NCI-H446 treated with DMSO at 0.1 percent for 48 hours (cell line): ENCODE results near the gene DYNC2I2.

Source experiments
- DNase-seq: peaks from one replicate; lab custom pipeline; 2025; lab: John Stamatoyannopoulos, UW

Gene DYNC2I2

GRCh38 chr9:128635266-128636023 lies 21.2 kb downstream of the DYNC2I2 start:
- no peak for DNase-seq

DNA sequence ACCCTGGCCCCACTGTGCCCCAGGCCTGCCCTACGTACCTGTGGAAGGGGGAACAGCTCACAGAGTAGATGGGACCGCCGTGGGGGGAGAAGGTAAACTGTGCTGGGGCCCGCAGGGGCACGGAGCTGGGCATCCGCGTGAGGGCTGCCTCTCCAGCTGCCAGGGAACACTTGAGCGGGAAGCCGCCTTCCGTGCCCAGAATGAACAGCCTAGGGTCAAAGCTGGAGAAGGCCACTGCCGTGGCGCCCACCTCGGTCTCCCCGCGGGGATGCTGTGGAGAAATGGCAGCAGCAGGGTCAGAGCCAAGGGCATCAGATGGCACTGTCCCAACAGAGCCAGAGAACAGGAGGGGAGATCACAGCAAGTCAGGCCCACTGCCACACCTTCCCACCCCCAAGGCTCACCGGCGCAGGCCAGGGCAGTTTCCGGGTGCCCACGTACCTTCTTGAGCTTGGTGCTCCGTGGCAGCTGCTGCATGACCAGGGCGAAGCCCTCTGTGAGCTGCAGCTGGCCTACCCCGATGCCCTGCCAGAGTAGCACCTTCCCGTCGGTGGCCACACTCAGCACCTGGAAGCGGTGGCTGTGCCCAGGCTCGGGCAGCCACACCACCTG lies 21.9 kb downstream of the DYNC2I2 start:
- no peak for DNase-seq

GRCh38 chr9:128634111-128634510 lies 22.5 kb downstream of the DYNC2I2 start:
- no peak for DNase-seq

GRCh38 chr9:128633601-128634000 lies 23.0 kb downstream of the DYNC2I2 start:
- DNase-seq: no peak

- DNase-seq: no peak
Observed at GRCh38 chr9:128633057-128633456, 23.6 kb downstream of the DYNC2I2 start.

DNA sequence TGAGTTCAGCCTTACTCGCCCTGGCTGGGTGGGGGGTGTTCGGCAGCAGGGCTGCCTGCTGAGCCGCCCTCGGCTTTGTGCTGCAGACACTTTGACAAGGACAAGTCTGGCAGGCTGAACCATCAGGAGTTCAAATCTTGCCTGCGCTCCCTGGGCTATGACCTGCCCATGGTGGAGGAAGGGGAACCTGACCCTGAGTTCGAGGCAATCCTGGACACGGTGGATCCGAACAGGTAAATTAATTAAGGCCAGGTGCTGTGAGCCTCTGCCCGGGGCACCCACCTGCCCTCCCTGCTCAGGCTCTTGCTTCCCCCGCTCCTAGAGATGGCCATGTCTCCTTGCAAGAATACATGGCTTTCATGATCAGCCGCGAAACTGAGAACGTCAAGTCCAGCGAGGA lies 24.2 kb downstream of the DYNC2I2 start:
- no peak for DNase-seq

GRCh38 chr9:128632066-128632465 lies 24.6 kb downstream of the DYNC2I2 start:
- DNase-seq: no peak

DNA sequence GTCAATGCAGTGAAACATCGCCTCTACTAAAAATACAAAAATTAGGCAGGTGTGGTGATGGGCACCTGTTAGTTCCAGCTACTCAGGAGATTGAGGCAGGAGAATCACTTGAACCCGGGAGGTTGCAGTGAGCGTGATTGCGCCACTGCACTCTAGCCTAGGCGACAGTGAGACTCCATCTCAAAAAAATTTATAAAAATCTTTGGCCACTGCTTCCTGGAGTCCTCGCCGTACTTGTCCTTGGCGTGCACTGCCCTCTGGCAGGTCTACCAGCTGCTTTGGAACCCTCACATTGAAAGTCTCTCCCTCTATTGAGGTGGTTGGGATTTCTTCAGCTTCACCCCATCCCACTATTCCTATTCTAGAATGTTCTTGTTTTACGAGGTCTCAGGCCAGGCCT lies 25.0 kb downstream of the DYNC2I2 start:
- DNase-seq: no peak

DNA sequence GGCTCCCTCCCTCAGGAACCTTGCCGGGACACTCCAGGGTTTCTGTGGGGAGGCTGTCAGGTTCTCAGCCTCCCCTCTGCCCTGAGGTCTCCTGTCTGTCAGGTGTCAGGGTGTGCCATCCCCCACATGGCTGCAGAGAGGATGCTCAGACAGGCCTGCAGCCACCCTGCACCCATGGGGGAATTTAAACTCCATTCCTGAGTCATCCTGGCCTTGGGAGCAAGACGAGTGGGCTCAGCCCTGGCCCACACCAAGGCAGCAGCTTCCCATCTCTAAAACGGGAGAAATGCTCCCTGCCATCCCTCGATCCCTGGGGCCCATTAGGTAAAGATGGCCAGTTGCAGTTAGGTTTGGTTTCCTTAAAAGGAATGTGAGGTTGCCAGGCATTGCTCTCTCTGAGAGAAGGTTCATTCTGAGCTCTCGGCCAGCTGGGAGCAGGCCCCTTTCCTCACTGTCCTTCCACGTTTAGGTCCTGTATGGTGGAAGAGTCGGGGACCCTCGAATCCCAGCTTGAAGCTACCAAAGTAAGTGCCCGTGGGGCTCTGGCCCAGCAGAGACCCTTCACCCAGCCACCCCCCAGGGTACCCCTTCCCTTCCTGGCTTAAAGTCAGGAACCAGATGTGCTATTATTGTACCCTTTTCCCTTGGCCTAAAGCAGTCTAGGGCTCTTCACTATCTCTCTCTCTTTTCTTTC lies 26.6 kb downstream of the DYNC2I2 start:
- no peak for DNase-seq

DNA sequence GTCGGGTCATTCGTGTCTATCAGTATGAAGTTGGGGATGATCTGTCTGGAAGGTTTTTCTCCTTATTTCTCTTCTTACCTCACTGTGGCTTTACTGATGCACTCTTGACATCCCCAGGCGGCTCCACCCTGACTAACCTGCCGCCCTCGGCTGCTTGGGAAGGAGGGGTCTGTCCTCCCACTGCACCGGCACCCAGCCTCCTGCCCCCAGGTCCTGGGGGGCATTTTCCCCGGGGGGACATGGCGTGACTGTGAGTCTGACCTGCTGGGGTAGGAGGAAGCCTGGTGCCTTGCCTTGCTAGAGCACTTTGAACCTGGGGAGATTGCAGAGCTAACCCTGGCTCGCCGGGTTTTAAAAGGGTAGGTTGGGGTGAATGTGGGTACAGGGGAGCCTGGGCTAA lies 27.5 kb downstream of the DYNC2I2 start:
- no peak for DNase-seq

DNA sequence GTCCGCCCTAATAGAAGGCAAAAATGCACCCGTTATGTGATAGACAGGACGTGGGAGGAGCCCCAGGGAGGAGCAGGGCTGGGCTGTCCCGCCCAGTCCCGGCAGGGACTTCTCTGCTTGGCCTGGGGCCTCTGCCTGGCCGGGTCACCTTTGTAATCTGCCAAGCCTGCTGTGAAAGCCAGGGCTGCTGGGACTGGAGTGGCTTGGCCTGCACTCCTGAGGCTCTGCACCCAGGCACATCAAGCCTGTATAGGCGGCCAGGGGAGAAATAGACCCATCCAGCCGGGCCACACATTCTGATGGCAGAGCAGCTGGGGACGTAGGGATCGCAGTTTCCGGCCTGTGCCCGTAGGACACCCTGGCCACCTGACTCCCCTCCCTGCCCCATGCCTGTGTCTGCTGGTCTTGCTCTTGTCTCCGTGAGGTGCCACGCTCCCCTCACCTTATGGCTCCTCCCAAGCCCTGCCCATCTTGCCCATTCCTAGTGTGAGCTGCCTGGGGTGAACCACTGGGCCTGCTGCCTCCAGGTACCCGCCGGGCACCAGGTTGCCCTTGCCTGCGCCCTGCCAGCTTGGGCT lies 28.1 kb downstream of the DYNC2I2 start:
- no peak for DNase-seq

DNA sequence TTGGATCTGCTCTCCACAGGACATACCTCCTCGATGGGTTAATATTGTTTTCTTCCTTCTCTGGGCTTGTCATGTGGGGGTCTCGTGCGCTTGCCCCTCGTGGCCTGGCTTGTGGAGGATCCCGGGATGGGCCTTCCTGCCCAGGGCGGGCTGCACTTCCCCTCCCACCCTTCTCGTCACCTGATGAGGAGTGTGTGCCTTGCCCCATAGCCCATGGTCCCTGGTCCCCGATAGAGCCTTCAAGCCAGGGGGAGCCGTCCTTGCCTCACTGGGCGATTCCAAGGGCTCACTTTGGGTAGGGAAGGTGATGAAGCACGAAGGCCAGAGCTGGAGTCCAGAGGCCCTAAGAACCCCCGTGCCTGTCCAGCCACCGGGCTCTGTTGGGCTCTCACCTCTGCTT lies 28.7 kb downstream of the DYNC2I2 start:
- DNase-seq: no peak

DNA sequence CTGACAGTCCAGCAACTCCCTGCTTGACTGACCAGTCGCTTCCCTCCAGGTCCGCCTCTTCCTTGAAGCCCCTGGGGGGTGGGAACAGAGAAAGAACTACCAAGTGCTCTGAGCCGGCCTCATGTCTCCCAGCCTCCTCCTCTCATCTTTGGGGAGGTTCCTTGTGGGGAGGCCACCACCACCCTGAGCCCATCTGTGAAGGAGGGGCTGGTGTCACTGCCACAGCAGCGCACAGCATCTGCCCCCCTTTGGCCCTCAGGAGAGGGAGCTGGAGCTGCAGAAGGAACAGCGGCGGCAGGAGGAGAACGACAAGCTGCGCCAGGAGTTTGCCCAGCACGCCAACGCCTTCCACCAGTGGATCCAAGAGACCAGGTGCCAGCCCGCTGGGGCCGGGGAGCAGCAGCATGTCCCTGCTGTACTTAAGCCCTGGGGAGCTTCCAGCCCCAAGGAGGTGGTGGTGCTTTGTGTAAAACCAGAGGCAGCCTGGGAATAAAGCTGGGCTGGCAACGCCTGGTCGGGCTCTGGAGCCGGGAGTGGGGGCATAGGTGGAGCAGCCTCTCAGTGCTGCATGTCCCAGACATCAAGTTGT lies 29.4 kb downstream of the DYNC2I2 start:
- no peak for DNase-seq

GRCh38 chr9:128626181-128626580 lies 30.5 kb downstream of the DYNC2I2 start:
- DNase-seq: no peak

DNA sequence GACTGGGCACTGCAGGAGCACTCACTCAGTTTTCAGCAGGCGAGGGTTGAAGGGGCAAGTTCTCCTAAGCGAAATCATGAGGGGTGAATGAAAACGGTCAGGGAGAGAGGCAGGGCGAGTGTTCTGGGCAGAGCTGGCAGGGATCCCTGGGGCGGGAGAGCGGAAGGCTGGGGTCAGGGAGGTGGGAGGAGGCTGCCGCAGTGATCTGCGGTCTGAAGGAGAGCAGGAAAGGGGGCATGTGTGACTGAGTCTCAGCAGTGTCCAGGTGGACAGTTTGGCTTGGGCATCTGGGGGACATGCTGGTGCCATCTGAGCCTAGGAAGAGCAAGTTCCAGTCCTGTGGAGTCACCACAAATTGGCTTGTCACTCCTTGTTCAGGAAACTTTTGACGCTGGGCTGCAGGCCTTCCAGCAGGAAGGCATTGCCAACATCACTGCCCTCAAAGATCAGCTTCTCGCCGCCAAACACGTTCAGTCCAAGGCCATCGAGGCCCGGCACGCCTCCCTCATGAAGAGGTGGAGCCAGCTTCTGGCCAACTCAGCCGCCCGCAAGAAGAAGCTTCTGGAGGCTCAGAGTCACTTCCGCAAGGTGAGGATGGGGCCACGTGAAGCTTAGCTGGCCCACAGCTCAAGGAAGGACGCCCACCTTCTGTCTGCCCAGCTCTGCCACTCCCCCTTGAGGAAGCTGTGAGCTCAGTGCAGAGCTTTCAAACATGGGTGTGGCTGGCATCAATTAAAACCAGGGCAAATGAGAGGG lies 31.1 kb downstream of the DYNC2I2 start:
- no peak for DNase-seq

DNA sequence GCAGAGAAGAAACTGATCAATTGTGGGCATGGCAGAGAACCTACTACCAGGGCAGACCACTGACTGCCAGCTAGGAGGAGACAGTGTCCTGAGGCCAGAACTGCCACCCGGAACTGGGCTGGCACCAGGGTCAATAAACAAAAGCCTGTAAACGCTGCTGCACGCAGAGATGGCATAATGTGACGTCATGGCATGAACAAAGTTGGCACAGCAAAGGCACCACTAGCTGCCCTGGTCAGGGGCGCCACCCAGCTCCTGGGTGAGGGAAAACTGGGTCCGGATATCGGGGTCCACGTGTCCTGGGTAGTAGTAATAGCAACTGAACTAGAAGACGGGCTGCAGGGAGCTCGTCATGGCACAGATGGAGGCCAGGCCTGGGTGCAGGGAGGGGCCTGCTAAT lies 32.1 kb downstream of the DYNC2I2 start:
- DNase-seq: no peak

GRCh38 chr9:128621730-128622455 lies 34.8 kb downstream of the DYNC2I2 start:
- no peak for DNase-seq

DNA sequence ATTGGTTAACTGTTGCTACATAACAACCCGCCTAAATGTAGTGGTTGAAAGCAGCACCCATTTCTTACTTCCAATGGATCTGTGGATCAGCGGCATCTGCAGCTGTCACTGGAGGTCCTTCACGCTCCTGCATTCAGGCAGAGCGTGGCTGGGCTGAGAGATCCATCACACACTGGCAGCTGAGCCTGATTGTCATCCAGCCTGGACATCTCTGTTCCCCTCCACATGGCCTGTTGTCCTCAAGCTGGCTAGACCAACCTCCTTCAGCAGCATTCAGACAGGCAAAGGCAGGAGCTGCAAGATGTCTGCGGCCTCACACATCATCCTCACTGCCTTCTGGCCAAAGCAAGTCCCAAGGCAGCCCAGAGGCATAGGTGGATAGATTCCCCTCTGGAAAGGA lies 36.9 kb downstream of the DYNC2I2 start:
- no peak for DNase-seq

- no peak for DNase-seq
Observed at GRCh38 chr9:128619127-128619526, 37.5 kb downstream of the DYNC2I2 start.

DNA sequence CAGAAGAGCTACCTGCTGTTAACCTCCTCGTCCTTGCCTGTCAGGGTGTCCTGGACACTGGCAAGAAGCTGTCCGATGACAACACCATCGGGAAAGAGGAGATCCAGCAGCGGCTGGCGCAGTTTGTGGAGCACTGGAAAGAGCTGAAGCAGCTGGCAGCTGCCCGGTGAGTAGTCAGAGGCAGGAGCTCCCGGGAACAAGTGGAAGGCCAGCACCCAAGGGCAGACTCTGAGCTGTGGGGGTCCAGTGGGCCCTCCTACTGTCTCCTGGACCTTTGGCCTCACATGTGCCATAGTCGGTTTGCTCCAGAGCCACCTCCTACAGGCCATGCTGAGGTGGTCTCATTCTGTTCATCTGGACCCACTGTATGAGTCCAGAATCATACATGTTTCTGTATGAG lies 38.7 kb downstream of the DYNC2I2 start:
- no peak for DNase-seq

DNA sequence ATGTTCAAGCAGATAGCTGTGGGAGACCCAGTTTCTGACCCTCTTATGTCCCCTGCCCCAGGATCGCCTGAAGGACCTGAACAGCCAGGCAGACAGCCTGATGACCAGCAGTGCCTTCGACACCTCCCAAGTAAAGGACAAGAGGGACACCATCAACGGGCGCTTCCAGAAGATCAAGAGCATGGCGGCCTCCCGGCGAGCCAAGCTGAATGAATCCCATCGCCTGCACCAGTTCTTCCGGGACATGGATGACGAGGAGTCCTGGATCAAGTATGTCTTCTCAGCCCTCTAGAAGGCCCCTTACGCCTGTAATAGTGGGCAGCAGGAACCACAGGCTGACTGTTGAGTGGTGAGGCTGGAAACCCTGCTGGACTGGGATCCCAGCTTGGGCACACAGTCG lies 41.1 kb downstream of the DYNC2I2 start:
- DNase-seq: no peak
